SH-SY5Y (cell line): ENCODE measurements around the gene LRRN2.

ENCODE experiments used
- GATA2 ChIP-seq: IDR thresholded peaks from 2 replicates; pipeline ENCODE4 v1.6.1; 2011; ENCODE audit warnings: mild to moderate bottlenecking, low read depth, low read length
- GATA3 ChIP-seq: IDR thresholded peaks from 2 replicates; pipeline ENCODE4 v1.6.1; 2011; ENCODE audit warnings: low read depth, mild to moderate bottlenecking, low read length, moderate library complexity

DNA sequence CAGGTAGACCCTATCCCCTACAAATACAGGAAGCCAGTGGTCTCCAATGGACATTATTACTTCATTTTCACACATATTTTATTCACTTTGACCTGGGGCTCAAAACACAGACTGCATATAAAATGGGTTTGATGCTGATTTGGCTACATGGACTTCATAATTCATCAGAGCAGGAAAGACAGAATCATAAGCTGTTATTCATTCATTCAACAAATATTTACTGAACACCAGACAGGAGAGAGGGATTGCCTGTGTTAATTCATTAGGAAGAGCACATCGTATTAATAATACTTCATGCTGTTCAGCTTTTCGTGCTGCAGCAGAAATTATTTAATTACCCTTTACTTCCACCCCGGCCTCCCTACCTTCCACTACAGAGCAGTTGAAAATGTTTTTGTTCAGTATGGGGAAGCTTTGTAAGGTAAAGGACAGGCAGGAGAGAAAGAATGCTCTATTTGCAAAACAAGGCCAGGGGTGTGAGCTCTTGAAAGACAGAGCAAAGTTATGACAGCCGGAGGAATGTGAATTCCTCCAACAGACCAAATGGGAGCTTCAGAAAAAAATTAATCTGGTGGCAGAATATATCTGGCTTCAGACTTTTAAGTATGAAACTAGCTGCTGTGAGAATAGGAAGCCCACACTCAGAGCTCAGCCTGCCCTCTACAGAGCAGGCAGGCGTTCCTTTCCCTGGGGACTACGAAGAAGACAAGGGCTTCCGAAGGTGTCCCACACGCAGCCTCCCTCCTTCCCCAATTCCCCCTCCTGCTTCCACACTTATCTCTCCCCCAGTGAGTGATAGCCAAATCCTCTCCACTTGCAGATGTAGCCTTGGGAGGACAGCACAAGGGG is 111.3 kb downstream of the LRRN2 start:
- no peak for TF ChIP-seq GATA2
- TF ChIP-seq GATA3 = no peak
